Cardiac fibroblast (primary cell): ENCODE results near the gene ZIC4.

Experiments used
- DNase-seq, 2 donors: peaks; one replicate each; pipeline versions ENCODE4 v3.0.0 to v3.0.0-alpha.2; 2010; ENCODE audit warnings: low read depth in 2 of 2
- H3K4me3 ChIP-seq, 2 donors: replicated peaks in 1 of 2; 1 replicate in 1 of 2; 2 replicates in 1 of 2; pipeline ENCODE4 v1.5.1; 2011; ENCODE audit warnings: low read depth in 2 of 2, low read length in 2 of 2, mild to moderate bottlenecking in 2 of 2, moderate library complexity in 1 of 2
- CTCF ChIP-seq: IDR thresholded peaks from one replicate; pipeline ENCODE4 v1.5.1; 2011; ENCODE audit warnings: low read depth, mild to moderate bottlenecking, low read length, inconsistent platforms

ZIC4 gene

GRCh38 chr3:147369231-147369630 is 37.1 kb downstream of the ZIC4 start:
- DNase-seq = no peak
- no peak for TF ChIP-seq CTCF
- H3K4me3 ChIP-seq = no peak overlapping the region

GRCh38 chr3:147368561-147369221 is 37.7 kb downstream of the ZIC4 start:
- no peak for TF ChIP-seq CTCF
- DNase-seq = no peak
- no peak overlapping the region for H3K4me3 ChIP-seq

GRCh38 chr3:147368151-147368550 is 38.2 kb downstream of the ZIC4 start:
- no peak overlapping the region for H3K4me3 ChIP-seq
- DNase-seq = no peak
- TF ChIP-seq CTCF = no peak

GRCh38 chr3:147367676-147368075 is 38.7 kb downstream of the ZIC4 start:
- no peak for TF ChIP-seq CTCF
- no peak for DNase-seq
- H3K4me3 ChIP-seq = no peak overlapping the region

GRCh38 chr3:147365196-147366115 is 40.9 kb downstream of the ZIC4 start:
- DNase-seq = no peak
- H3K4me3 ChIP-seq = no peak overlapping the region
- TF ChIP-seq CTCF = no peak

GRCh38 chr3:147364771-147365170 is 41.6 kb downstream of the ZIC4 start:
- TF ChIP-seq CTCF = no peak
- H3K4me3 ChIP-seq = no peak overlapping the region
- DNase-seq = no peak
